HG03432 (cell line): ENCODE results near the gene CCND2.

ENCODE experiments used
- ATAC-seq: cut with Tn5 transposase; IDR thresholded peaks from one replicate; pipeline ENCODE4 v1.9.1; 2021; ENCODE audit warnings: mild to moderate bottlenecking, moderate library complexity; ENCODE audit not compliant: unreplicated experiment

Gene CCND2

DNA sequence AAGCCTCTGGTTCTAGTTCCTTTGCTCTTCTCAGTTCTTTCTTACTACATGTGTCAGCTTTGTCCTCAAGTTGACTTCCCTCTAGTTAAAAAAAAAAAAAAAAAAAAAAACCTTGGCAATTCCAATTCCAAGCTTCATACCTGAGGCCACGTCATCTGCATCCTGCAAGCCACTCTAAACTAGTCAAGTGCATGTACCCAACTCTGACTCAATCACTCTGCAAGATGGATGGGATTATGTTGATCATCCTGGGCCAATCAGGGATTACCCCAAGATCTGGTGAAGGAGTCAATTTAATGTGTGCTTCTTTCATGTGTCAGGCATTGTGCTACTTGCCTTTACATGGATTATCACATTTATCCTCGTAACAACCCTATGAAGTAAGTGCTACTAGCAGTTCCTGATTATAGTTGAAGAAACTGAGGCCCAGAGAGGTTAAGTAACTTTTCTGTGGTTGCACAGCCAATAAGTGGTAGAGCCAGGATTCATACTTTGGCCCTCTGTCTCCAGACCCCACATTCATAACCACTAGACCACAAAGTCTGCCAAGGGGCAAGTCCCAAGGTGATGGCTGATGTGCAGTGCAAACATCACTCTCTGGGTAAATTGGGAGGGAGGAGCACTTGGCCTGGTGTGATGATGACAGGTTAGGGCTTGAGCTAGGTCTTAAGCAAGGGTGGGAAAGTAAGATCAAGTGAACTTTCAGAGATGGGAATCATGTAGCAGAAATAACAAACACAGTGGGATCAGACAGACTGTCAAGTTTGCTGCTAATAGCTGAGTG, 17.3 kb upstream of the CCND2 start:
- no peak for ATAC-seq

DNA sequence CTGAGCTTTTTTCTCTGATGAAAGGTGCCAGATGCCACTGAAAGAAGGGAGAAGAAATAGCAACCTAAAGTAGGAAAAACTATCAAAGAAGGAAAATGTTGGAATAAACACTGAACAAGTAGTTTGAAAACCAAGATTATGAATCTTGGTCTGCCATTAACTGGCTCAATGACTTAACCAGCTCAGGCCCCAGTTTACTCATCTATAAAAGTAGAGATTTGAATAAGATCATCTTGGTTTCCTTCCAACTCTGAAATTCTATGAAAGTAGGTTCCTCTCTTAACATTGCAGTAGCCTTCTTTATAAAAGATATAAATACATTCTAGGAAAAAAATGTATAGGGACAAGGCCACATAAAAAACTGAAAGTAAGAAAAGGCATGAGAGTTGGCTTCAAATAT, 16.1 kb upstream of the CCND2 start:
- no peak for ATAC-seq

DNA sequence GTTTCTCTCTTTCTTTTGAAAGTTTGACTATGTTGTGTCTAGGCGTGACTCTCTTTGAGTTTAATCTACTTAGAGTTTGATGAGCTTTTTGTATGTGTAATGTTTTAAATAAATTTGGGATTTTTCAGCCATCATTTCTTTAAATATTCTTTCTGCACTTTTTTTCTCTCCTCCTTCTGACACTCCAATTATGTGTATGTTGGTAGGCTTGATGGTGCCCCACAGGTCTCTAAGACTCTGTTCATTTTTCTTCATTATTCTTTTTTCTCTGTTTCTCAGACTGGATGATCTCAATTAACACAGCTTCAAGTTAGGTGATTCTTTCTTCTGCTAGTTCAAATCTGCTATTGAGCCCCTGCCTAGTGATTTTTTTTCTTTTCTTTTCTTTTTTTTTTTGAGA, 14.5 kb upstream of the CCND2 start:
- ATAC-seq, result no peak

DNA sequence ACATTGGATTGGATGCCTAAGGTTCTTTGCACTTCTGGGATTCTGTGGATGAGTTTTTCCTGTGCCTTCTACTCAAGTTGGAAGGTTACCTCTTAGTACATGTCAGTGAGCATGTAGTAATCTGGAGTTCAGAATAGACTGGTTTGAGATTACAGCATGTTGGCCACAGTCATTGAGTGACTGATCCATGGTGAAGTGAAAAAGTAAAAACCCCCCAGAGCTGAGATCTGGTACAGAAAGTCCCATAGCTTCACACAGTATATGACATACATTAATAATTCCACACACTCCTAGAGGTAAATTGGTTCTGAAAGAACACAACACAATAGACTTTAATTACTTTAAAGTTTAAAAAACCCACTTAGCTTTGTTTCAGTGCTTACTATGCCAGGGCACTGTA, 11.9 kb upstream of the CCND2 start:
- peak; percentile 74 for ATAC-seq

DNA sequence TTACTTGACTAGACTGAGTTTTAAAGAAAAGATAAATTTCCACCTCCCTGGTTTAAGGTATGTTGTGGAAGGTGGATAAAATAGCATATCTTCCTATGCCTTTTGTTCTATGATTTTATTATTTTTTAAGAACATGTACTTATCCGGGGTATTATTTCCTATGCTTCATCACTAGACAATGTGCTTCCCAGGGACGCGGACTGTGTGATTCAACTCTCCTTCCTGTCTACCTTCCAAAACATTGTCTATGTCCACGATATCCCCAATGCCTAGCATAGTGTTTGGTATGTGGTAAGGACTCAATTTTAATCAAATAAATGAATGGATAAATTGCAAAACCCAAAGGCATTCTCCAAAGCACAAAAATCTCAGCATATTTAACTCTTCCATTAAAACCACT, 8.3 kb upstream of the CCND2 start:
- no peak for ATAC-seq

DNA sequence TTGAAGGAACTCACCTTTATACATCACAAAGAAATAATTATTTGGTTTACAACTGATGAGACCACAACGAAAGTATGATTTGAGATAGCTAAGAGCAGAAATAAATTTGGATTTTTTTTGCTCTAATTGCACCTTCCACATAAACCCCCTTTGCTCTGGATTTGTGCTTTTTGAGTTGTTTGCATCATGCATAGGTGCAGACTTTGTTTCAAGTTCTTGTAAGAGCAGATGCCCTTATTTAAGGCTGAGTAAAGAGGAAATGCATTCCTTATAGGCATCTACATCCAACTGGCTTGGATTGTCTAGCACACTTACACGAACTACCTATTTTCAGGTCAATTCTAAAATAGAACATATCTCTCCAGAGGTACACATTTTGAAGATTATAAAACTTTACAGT, 6.6 kb upstream of the CCND2 start:
- ATAC-seq, result no peak

DNA sequence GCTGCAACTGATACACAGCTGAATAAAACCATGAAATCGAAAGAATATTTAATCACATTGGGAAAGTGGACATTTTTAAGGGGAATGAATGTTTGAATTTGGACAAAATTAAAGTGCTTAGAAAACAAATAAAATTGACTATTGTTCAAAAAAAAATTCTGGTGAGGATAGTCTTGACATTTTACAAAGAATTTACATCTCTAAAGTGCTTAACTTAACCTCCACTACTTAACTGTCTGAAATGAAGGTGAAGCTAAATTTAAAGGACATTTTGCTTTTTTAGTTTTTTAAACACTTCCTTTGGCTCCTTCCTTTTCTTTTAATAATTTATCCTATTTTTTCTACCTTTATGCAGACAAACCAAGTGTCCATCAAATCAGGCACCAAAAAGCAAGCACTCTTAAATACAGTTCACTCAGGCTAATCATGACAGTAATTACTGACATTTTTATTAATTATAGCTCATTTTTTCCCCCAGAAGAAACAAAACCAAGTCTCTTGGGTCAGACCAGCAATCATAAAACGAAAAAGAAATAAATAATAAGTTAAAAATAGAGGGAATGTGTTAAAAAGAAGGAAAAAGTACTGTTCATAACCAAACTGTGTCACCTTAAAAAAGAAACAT, 5.7 kb upstream of the CCND2 start:
- no peak for ATAC-seq

DNA sequence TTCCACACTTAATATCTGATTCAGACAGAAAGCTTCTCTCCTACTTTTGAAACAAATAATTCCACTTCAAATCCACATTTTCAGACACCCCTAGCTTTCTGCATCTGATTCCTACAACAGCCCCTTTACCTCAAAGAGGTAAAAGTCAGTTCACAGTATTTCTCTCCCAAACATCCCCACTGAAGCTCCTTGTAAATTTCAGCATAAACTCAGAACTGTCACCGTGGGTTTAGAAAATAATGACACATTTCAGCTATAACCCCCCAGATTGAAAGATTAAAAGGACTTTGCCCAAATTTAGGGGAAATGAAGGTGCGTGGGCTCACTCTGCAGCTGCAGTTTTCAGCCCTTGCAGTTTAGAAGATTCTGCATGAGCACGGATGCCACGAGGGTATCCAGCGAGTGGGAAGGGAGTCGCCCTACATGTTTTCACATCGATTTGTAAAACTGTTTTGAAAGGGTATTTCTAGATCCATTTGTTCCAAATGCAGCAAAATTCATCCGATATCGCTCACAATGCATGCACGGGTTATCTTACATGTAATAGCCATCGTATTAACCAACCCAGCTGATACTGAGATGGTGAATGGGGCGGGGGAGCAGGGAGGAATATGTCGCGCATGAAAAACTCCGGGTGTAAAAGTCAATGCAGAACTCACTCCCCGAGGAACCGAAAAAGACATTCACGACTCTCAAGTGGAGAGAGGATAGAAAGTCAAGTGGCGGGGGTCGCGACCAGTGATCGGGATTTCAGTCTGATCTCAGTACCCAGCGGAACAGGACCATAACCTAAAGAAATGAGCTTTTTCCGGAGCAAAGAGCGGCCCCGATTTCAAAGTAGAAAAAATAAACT, 5.0 kb upstream of the CCND2 start:
- no peak for ATAC-seq

DNA sequence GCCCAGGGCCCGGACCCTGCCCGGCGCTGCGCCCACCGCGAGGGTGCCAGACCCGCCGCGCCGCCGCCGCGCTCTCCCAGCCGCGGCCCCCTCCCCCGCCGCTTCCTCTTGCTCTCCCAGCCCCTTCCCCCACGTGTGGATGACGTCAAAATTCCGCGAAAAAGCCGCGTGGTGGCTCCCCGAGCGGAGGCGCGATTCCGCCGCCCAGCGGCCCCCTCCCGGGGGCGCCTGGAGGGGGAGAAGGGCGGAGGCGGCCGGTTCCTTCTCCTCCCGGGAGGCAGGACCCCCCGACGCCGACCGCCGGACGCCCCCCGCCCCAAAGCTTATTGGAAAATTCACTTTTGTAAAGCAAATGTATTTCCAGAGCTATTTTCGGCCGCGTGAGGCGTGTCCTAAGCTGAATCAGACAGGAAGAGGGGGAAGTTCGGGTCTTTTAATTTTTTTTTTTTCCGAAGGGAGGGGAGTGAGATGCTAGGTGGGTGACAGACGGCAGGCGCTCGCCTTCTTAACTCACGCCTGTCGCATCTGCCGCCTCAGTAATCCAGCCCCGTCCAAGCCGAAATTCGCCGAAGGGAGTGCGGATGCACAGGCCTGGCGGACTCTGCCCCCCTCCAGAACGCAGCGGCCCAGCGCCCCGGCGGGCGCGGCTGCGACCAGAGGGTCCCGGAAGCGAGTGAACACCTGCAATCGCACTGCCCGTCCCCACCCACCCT, 4.1 kb upstream of the CCND2 start:
- peak; percentile 36 for ATAC-seq

DNA sequence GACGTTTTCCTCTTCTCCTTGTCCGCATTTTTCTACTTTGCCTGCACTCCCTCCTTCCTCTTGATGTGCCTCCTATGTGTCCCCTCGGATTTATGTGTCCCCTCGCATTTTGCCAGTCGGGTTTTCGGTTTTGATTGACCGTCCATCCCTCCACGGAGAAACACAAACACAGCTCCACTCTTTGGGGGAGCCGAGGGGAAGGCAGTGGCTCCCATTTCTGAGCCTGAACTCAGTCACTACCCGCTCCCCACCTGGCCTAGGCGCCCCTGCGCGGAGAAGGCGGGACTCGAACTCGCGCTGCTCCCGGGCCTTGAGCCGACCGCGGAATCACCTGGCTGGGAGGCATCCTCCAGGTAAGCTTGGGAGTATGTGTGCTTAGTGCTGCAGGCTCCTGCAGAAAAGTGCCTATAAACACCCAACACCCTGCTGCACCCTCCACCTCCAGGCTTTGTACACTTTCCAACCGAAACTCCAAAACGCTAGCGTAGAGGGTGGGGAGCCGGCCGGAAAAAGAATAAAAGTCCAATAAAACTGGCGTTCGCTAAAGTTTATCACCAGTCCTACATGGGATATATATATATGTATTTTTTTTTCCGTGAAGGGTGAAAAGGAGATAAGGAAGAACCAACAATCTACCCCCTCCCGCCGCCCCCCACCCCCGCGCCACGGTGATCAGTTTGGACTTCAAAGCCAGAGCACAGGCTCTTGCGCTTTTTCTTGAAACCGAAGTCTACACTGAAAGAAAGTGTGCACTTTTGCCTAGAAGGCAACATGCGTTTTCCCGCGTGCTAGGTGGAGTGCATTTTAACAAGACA, 3.3 kb upstream of the CCND2 start:
- ATAC-seq, result no peak

DNA sequence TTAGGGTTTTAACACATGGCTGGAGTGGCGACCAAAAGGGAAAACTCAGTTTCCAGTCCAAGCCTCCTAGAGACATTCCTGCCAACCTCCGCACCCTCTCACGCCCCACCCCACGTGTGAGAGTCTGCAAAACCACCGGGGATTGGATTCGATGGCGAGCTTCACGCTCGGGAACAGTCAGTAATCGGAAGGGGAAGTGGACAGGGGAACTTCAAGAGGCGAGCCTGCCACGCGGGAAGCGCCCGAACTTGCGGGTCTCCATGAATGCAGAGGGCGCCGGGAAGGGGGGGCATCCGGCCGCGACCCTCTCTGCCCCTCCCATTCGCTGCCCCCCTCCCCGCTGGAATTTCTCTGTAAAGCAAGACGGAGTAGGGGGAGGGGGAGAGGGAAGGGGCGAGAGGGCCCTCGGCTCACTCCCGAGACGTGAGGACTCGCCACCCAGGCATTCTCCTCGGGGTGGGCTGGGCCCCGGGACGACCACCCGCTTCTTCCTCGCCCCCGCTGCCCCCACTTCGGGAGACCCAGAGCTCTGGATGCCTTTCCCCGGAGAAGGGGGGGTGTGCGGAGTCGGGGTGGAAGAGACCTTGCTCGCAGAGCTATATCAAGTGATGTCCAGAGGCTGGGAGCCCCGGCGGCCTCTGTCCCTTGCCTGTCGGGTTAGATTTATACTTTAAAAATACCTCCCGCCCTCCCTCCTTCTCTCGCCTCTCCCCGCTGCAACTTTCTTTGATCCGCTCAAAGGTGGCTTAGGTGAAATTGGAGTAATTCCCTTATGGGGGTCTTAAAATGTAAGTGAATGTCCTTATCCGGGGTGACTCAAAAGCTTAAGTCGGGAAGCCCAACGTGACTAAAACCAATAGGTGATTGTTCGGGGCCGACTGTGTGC, 2.5 kb upstream of the CCND2 start:
- no peak for ATAC-seq

DNA sequence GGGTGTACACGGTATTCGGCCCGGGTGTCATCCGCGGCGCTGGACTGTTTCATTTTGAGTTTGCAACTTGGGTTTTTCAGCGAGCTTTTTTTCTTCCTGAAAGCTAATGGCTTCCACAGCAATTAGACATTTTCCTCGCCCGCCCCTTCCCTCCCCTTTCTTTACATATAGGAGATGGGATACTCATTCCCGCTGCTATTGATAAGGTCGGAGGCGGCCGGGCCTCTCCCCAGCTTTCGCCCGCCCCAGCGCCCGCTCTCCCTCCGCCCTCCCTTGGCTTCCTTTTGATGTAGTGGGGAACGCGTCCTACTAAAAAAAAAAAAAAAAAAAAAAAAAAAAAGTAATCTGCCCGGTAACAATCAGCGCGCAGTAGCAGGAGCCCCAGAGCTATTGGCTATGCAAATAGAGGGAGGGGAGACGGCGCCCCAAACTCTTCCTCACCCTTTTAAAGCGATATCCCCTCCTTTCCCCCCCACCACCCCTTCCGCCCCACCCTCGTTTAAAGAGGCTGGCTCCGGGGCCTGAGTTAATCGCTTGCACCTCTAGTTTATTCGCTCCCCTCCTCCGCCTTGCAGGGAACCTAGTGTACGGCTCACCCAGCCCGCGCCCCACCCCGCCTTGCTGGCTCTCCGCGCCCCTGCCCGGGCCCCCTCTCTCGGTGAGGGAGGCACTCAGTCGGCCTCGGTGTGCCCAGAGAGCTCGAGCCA, 1.7 kb upstream of the CCND2 start:
- ATAC-seq, result peak; percentile 45

DNA sequence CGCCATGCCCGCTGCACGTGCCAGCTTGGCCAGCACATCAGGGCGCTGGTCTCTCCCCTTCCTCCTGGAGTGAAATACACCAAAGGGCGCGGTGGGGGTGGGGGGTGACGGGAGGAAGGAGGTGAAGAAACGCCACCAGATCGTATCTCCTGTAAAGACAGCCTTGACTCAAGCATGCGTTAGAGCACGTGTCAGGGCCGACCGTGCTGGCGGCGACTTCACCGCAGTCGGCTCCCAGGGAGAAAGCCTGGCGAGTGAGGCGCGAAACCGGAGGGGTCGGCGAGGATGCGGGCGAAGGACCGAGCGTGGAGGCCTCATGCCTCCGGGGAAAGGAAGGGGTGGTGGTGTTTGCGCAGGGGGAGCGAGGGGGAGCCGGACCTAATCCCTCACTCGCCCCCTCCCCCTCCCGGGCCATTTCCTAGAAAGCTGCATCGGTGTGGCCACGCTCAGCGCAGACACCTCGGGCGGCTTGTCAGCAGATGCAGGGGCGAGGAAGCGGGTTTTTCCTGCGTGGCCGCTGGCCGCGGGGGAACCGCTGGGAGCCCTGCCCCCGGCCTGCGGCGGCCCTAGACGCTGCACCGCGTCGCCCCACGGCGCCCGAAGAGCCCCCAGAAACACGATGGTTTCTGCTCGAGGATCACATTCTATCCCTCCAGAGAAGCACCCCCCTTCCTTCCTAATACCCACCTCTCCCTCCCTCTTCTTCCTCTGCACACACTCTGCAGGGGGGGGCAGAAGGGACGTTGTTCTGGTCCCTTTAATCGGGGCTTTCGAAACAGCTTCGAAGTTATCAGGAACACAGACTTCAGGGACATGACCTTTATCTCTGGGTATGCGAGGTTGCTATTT, 914 bp upstream of the CCND2 start:
- ATAC-seq, result peak; percentile 3

DNA sequence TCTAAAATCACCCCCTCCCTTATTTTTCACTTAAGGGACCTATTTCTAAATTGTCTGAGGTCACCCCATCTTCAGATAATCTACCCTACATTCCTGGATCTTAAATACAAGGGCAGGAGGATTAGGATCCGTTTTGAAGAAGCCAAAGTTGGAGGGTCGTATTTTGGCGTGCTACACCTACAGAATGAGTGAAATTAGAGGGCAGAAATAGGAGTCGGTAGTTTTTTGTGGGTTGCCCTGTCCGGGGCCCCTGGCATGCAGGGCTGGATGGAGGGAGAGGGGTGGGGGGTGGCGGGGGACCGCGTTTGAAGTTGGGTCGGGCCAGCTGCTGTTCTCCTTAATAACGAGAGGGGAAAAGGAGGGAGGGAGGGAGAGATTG, 300 bp upstream of the CCND2 start:
- no peak for ATAC-seq

DNA sequence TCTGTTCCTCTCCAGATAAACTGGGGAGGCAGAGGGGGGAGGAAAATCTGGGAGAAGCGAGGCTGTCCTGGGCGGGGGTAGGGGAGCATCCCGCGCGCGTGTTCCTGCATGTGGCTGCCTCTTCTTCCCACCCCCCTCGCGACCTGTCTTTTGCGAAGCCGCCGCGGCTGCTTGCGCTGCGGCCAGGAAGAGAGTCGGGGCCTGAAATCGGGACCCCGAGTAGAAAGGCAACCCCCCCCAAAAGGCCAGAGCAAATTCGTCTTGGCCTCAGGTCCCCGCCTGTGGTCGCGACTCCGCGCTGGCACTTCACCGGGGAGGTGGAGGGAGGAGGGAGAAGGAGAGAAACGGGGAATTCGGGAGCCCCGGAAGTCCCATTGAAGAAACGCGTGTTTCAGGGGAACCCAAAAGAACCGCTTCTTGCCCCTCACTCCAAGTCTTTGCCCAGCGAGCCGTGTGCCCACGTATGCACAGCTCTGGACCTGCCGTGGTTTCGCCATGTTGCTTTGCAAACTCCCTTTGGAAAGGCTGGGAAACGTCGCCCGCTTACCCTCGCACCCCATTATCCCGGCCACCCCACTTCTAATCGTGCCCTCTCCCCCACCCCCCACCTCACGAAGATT, 944 bp downstream of the CCND2 start:
- no peak for ATAC-seq

DNA sequence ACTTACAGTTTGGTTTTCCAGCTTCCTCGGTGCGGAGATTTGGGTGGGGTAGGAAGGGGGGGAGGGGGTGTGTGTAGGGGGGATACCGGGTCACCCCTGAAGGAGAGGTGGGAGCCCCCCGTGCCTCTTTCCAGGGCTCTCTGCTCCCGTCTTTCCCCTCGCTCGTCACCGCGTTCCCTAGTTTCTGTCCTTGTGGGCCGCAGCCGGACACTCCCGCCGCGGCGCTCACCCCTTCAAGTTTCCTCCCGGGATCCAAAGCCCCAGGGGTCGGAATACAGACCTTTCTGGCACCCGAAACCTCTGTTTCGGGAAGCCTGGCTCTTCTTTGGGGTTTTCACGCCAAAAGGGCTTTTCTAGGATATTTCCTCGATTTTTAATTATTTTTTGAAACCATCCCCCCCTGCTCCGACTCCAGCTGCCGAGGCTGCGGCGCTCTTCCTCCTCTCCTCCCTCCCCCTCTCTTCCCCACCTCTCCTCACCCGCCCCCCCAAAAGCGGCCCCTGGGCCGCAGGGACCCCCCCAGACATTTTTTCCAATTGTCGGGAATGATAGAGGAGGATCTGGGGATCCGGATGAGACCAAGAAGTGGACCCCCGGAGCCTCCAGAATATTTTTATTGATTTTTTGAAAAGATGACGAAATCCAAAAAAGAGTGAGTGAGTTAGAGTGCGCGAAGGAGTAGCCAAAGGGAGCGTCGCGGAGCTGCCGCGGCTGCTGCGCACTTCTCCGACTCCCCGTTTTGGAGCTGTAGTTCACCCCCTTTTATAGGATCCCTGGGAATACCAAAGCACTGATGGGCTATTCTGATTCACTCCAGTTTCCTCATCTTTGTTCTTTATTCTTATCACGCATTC, 1.7 kb downstream of the CCND2 start:
- no peak for ATAC-seq
